B cell (primary cell): ENCODE results near the gene SCUBE1.

Experiments used
- EZH2 ChIP-seq: IDR thresholded peaks from 2 replicates; pipeline ENCODE4 v1.6.1; 2012; ENCODE audit warnings: borderline replicate concordance, low read depth, mild to moderate bottlenecking, moderate library complexity, low read length; ENCODE audit not compliant: insufficient read depth, poor library complexity, severe bottlenecking
- TF ChIP-seq, protein P1 (sequence below): fragments of 200-600 bp; IDR thresholded peaks from one replicate; pipeline ENCODE4 v1.8.0; 2022; ENCODE audit warnings: antibody characterized with exemption, mild to moderate bottlenecking

- TF ChIP-seq, protein P1, sequence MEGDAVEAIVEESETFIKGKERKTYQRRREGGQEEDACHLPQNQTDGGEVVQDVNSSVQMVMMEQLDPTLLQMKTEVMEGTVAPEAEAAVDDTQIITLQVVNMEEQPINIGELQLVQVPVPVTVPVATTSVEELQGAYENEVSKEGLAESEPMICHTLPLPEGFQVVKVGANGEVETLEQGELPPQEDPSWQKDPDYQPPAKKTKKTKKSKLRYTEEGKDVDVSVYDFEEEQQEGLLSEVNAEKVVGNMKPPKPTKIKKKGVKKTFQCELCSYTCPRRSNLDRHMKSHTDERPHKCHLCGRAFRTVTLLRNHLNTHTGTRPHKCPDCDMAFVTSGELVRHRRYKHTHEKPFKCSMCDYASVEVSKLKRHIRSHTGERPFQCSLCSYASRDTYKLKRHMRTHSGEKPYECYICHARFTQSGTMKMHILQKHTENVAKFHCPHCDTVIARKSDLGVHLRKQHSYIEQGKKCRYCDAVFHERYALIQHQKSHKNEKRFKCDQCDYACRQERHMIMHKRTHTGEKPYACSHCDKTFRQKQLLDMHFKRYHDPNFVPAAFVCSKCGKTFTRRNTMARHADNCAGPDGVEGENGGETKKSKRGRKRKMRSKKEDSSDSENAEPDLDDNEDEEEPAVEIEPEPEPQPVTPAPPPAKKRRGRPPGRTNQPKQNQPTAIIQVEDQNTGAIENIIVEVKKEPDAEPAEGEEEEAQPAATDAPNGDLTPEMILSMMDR: no peak
- TF ChIP-seq EZH2: no peak
Measured at GRCh38 chr22:43269646-43270045, 73.5 kb downstream of the SCUBE1 start.
